Stimulated activated CD8-positive, alpha-beta memory T cell treated with anti-CD3 and anti-CD28 coated beads, Interleukin-7, amount 100 ng/mL, for 24 hours (primary cell): Measurements from ENCODE around the gene LYPD6B.

ENCODE experiments used
- DNase-seq: peaks from one replicate; pipeline ENCODE4 v3.0.0-alpha.2; 2020; ENCODE audit warnings: low read depth

LYPD6B gene

DNA sequence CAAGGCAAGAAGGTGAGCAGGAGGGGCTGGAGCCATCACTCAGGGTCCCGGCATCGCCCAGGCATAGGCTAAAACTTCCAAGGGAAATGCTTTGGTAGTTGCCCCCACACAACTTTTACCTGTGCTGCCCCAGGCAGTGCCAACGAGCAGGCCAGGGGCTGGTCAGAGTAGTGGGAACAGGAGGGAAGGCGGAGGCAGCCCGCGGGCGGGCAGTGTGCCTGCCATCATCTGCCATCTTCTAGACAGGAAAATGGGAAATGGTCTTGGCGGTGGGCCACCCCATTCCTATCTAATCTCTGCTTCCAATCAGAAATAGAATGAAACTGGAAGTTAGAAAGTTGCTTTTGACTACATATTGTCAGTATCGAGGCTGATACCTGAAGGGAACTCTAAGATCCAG is 26.0 kb upstream of the LYPD6B start:
- no peak for DNase-seq

- DNase-seq: no peak
These were observed 23.0 kb upstream of the LYPD6B start for GRCh38 chr2:149015501-149015900.

DNA sequence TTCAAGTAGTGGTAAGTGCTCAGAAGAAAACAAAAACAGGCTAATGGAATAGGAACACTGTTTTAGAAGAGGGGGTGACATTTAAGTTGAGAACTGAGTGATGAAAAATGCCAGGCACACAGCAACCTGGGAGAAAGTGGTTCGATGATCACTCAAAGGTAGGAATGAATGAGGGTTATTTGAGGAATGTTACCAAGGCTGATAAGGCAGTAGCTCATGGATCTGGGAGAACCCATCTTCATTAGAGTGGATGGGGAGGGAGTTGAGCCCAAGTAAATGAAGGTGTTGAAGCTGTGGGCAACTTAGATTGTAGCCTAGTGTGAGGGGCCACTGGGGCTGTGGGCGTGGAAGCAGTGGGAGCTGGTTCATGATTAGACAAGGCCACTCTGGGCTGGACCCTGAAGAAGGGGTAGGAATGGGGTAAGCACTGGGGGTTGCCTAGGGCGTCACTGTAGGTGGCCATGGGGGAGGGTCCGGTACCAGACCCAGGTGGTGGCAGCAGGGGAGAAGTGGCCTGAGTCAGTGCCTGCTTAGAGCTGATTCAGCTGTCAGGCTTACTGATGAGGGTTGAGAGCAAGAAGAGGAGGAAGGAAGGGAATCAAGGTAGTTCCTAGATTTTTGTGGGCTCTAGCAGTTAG is 22.5 kb upstream of the LYPD6B start:
- DNase-seq: no peak

DNA sequence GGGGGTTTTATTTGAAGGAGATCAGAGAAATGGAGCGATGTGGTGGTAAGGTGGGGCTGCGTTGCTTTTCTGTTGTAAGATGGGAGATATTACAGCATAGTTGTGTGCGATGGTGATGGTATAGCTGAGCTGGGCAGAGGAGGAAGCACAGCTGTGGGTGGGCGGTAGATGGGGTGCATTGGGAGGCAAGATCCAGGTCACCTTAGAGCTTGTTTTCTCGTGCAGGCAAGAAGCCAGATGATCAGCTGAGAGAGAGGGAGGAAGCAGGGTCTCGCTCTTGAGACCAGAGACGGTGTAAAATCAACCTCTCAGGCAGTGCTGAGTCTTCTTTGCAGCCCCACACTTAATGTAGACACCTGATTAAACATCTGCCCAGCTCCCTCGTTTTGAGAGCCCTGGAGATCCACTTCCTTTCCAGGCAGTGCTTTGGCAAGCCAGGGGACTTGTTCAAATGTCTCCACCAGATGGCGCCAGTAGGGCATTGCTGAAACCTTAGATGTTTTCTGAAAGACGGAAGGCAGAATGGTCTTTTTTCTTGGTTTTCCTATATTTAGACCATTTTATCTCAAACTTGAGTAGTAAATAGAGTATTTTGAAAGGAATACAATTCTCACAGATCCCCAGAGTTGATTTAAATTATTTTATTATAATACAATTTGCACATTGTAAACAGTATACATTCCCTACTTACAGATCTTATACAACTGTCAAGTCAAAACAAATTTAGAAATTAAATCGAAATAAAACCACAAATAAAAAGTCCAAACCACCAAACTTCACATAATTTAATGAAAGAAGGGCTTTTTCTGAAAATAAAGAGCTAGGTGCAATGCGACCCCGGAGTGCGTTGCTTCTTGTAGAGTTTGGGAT is 21.1 kb upstream of the LYPD6B start:
- DNase-seq: peak; percentile 54

DNA sequence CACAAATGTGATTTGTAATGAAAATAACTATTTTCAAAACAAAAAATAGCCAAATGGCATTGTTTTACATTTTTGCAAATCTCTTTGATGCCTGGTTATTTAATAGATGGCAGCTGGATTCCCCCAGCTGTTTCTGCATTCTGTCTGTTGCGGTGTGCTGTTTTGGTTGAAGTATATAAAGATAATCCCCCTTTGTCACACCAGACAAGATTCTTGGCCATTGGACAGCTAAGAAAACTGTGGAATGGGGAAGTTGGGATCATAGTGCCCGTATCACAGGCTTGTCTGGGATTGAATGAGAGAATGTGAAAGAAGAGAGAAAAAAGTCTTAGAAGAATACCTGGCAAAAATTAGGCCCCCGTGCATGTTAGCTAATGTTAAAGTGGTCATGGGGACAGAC is 19.5 kb upstream of the LYPD6B start:
- no peak for DNase-seq

DNA sequence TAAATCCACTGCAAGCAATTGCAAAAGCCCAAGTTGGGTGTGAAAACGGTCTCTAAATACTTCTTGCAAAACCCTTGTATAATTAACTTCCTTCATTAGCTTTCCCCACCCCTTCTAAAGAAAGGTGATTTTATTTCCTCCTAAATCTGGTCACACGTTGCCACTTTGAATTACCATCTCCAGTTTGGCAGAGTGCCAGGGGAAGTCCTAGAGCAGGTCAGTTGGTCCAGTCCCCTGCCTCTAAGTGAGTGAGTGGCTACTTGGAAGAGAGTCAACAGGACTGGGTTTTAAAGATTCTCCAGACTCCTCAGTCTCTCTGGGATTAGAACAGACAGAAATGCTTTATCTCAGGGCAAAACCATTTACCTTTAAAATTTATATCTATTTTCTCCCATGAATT is 18.7 kb upstream of the LYPD6B start:
- DNase-seq: no peak

DNA sequence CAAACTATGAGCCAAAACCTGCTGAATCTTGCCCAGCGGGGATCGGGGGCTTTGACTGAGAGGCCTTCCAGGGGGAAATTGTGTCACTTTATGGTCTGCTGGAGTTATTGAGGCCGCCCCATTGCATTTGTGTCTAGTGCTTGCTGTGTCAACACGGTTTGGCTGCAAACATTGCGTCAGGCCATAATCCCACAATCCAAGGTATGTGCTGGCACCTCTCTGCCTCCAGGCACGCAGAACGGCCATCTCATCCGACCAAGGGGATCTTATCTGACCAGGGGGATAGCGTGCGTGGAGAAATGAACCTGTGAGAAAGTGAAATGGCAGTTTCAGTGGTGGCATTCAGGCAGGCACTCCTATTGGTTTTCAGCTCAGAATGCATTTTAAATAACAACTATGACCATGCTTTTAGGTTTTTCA is 18.1 kb upstream of the LYPD6B start:
- no peak for DNase-seq

GRCh38 chr2:149021271-149021719 is 17.2 kb upstream of the LYPD6B start:
- DNase-seq: no peak

DNA sequence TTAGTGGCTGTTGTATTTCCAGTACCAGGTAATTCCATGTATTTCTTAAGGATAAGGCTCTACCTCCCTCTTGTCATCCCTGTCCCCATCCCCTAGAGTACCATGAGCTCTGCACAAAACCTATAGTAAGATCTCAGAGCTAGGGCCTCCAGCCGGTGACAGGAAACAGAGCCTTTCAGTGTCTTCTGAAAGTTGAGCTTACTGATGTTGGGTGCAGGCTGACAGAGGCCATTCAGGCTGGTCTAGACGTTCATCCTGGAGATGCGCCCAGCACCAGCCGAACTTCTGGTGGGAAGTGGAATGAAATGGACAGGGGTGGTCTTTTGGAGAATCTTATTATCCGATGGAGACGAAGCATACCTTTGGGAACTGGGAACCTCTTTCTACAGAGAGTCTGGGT is 16.7 kb upstream of the LYPD6B start:
- DNase-seq: no peak

DNA sequence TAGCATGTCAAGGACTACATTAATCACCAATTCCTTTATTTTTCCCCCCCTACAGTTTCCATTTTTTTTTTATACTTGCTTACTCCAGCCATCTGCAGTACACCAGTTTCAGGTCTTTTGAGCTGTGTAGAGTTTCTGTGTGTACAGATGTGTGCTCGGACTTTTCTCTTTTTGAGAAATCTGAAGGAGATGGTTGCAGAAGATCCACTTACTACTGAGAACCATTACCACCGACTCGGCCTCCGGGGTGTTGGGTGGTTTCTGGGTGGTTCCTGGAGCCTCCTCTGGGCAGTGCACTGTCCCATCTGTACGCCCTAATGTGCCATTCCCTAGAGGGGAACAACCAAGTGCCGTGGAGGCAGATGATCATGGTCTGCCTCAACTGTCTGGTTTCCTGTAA is 15.4 kb upstream of the LYPD6B start:
- no peak for DNase-seq

- no peak for DNase-seq
These were observed 10.8 kb upstream of the LYPD6B start for GRCh38 chr2:149027590-149028250.

DNA sequence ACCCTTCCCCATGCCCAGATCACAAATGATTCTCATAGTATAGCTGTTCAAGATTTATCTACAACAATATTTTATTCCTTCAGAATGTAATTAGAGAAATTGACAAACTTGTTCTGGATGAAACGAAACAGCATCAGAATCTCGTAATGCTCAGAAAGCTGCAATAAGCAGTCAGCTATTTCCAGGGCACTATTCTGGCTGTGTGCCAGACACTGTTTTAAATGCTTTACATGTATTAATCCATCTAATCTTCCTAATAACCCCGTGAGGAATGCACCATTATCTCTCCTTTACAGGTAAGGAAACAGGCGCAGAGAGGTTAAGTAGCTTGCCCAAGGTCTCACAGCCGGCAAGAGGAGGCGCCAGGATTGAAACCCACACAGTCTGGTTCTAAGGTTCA is 10.1 kb upstream of the LYPD6B start:
- DNase-seq: no peak

- DNase-seq: no peak
These were observed 9.6 kb upstream of the LYPD6B start for GRCh38 chr2:149028891-149029290.

DNA sequence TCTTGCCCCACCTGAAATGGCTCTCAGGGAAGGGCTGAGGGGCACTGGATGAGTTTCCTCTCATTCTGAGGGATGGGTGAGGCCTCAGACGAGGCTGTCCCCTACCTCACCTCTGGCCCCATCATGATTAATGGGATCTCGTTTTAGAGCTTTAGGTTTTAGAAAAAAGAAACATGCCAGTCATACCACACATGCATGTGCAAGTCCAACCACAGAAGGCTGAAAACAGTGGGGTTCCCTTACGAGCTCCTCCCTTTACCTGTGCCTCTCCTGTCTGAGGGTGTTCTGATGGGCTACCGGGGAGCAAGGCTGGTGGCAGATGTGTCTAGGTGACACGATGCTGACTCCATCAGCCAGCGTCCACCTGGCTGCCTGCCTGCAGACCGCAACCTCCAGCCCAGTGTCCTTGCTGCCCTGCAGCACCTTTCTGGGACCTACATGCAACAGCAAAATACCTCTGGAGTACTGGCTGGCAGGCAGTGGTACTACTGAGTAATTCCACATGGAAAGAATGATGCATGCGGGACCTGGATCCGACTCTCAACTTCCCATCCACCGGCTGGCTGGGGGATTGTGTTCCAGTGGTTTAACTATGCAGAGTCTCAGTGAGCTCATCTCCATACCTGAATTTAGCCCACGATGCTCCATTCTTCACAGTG is 9.1 kb upstream of the LYPD6B start:
- DNase-seq: no peak

- DNase-seq: no peak
These were observed 7.1 kb upstream of the LYPD6B start for GRCh38 chr2:149031396-149031795.

DNA sequence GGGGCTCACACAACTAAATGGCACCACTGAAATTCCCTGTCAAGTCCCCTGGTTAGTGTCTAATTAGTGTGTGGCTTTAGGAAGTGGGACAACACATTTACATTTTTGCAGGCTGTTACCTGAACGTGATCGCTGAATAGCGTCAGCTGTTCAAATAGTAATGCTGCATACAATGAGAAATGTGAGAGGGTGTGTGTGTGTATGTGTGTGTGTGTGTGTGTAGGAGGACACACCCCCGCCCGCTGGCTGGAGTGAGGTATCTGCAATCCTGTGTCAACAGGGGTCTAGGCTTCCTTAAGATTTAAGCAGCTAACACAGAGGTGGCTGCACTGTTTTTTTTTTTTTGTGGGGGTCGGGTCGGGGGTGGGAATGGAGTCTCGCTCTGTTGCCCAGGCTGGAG is 4.8 kb upstream of the LYPD6B start:
- no peak for DNase-seq

DNA sequence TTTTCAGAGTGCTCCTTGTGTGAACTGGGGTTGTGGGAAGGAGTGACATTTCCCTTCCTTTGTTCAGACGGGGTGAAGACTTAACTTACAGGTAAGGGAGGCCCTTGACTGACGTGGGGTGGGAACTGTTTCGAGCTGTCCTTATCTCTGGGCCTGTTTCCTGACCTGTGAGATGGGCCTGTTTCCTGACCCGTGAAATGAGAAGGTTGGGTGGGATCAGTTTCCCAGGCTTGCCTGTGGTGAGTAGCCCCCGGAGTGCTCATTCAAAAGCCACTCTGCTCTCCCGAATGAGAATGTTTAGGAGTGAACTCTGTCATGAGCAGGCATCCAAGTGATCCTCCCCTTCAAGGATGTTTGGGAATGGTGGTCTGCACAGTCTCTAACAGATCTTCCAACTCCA is 4.1 kb upstream of the LYPD6B start:
- no peak for DNase-seq

GRCh38 chr2:149036507-149037293 is 1.8 kb upstream of the LYPD6B start:
- no peak for DNase-seq

DNA sequence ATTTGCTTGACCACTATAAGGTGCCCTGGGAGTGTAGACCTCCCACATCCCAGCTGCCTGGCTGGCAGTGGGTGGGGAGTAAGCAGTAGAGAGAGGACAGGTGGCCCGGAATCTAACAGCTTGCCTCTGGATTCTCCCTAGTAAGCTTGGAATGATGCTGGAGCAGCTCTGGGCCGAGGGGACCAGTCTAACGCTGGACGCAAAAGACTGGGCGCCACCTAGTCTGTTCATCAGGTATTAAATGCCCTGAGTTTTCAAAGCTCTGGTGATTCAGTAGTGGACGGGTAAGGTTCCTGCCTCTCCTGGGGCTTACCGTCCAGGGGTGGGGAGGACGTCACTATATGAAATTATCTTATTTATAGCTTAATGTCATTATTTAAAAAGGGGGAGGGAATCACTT is 648 bp upstream of the LYPD6B start:
- DNase-seq: no peak

DNA sequence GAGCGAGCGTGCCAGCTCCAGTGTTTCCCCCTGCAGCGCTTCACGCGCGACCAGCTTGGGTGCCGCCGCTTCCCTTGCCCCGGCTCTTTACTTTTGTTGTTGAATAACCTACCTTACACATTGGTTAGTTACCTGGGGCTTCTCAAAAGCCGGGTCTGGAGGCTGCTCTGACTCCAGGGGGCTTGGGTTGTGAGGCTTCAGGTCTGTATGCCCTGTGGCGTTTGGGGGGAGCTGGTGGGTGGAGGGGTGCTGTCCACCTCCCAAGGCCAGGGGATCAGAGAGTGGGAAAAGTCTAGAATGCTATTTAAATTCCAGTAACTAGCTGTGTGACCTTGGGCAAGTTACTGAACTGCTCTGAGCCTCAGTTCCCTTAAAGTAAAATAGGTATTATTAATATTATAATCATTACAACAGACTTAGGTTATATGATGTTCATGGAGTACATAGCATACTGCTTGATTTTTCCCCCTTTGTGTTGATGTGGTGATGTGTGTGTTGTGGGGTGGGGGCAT is 770 bp downstream of the LYPD6B start:
- no peak for DNase-seq

GRCh38 chr2:149040451-149040850 is 2.0 kb downstream of the LYPD6B start:
- peak; percentile 47 for DNase-seq

- DNase-seq: no peak
These were observed 3.0 kb downstream of the LYPD6B start for GRCh38 chr2:149041482-149041881.
